HG02870 (cell line): ENCODE results near the gene PLEKHM1.

Experiments
- ATAC-seq: cut with Tn5 transposase; IDR thresholded peaks from one replicate; pipeline ENCODE4 v1.9.1; 2021; ENCODE audit warnings: mild to moderate bottlenecking, moderate library complexity; ENCODE audit not compliant: unreplicated experiment

Gene PLEKHM1

GRCh38 chr17:45441526-45442310 lies 48.8 kb downstream of the PLEKHM1 start:
- no peak for ATAC-seq

GRCh38 chr17:45440839-45441515 lies 49.5 kb downstream of the PLEKHM1 start:
- ATAC-seq, result peak; percentile 81

- no peak for ATAC-seq
Observed at GRCh38 chr17:45440161-45440778, 50.3 kb downstream of the PLEKHM1 start.

GRCh38 chr17:45438931-45439610 lies 51.5 kb downstream of the PLEKHM1 start:
- no peak for ATAC-seq

- ATAC-seq, result no peak
Observed at GRCh38 chr17:45437465-45438283, 52.8 kb downstream of the PLEKHM1 start.

- ATAC-seq, result no peak
Observed at GRCh38 chr17:45436625-45437464, 53.7 kb downstream of the PLEKHM1 start.

- no peak for ATAC-seq
Observed at GRCh38 chr17:45436161-45436560, 54.4 kb downstream of the PLEKHM1 start.

GRCh38 chr17:45435481-45435880 lies 55.0 kb downstream of the PLEKHM1 start:
- no peak for ATAC-seq

GRCh38 chr17:45433159-45433535 lies 57.4 kb downstream of the PLEKHM1 start:
- ATAC-seq, result no peak

GRCh38 chr17:45432405-45433158 lies 57.9 kb downstream of the PLEKHM1 start, which contains the start of gene ARHGAP27:
ARHGAP27 (minus strand) TSS chr17:45432870; CDS start chr17:45430279, 2,591 bp downstream.
- no peak for ATAC-seq

GRCh38 chr17:45431531-45432404 lies 58.8 kb downstream of the PLEKHM1 start:
- ATAC-seq, result no peak

- no peak for ATAC-seq
Observed at GRCh38 chr17:45430738-45431530, 59.6 kb downstream of the PLEKHM1 start.

- no peak for ATAC-seq
Observed at GRCh38 chr17:45430006-45430737, 60.3 kb downstream of the PLEKHM1 start.

- ATAC-seq, result no peak
Observed at GRCh38 chr17:45429339-45430005, 61.0 kb downstream of the PLEKHM1 start.

- ATAC-seq, result no peak
Observed at GRCh38 chr17:45428931-45429338, 61.6 kb downstream of the PLEKHM1 start.
